Astrocyte (in vitro differentiated cells and primary cell): ENCODE measurements around the gene RNF214. TPM values are rescaled to one million over a fixed set of nuclear protein-coding genes. Genes with fewer than 3 reads are reported as not detected.

Source experiments
- DNase-seq: peaks from one replicate; pipeline ENCODE4 v3.0.0-alpha.2; 2010; ENCODE audit warnings: low read depth
- FAIRE-seq: peaks from 2 replicates; lab custom pipeline; 2011; peaks lifted over from hg19 to GRCh38; lab: Jason Lieb, UNC
- H2AFZ ChIP-seq: 2 replicates; pipeline ENCODE4 v1.6.0; 2012; ENCODE audit warnings: low read depth, low read length, inconsistent platforms
- H3K27ac ChIP-seq: 2 replicates; pipeline ENCODE4 v1.5.1; 2011; ENCODE audit warnings: low read depth, low read length, inconsistent platforms
- H3K27me3 ChIP-seq: 2 replicates; pipeline ENCODE4 v1.6.0; 2011; ENCODE audit warnings: low read length, inconsistent platforms; ENCODE audit not compliant: insufficient read depth
- H3K36me3 ChIP-seq: 2 replicates; pipeline ENCODE4 v1.5.1; 2011; ENCODE audit warnings: low read length, inconsistent platforms; ENCODE audit not compliant: insufficient read depth
- H3K4me1 ChIP-seq: 2 replicates; pipeline ENCODE4 v1.5.1; 2011; ENCODE audit warnings: low read length, inconsistent platforms; ENCODE audit not compliant: insufficient read depth
- H3K4me2 ChIP-seq: 2 replicates; pipeline ENCODE4 v1.6.0; 2012; ENCODE audit warnings: low read length, inconsistent platforms
- H3K4me3 ChIP-seq: 2 replicates; pipeline ENCODE4 v1.5.1; 2011; ENCODE audit warnings: low read depth, mild to moderate bottlenecking, low read length, inconsistent platforms; ENCODE audit not compliant: insufficient read depth
- H3K79me2 ChIP-seq: 2 replicates; pipeline ENCODE4 v1.6.0; 2012; ENCODE audit warnings: mild to moderate bottlenecking, low read length, inconsistent platforms; ENCODE audit not compliant: insufficient read depth
- H3K9ac ChIP-seq: 2 replicates; pipeline ENCODE4 v1.6.0; 2012; ENCODE audit warnings: mild to moderate bottlenecking, low read length, inconsistent platforms
- H3K9me3 ChIP-seq: 2 replicates; pipeline ENCODE4 v1.5.1; 2012; ENCODE audit warnings: low read depth, mild to moderate bottlenecking, low read length, inconsistent platforms; ENCODE audit not compliant: insufficient read depth
- H4K20me1 ChIP-seq: 2 replicates; pipeline ENCODE4 v1.6.0; 2012; ENCODE audit warnings: low read length, inconsistent platforms; ENCODE audit not compliant: insufficient read depth
- H3K27ac Mint-ChIP-seq: one replicate; pipeline ENCODE4 v1.8.0; 2021; ENCODE audit warnings: mild to moderate bottlenecking, mixed read lengths; ENCODE audit not compliant: unreplicated experiment
- H3K27me3 Mint-ChIP-seq: one replicate; pipeline ENCODE4 v1.8.0; 2021; ENCODE audit warnings: low read depth, mixed read lengths; ENCODE audit not compliant: unreplicated experiment
- H3K36me3 Mint-ChIP-seq: one replicate; pipeline ENCODE4 v1.8.0; 2021; ENCODE audit warnings: low read depth, mixed read lengths; ENCODE audit not compliant: unreplicated experiment
- H3K4me1 Mint-ChIP-seq: one replicate; pipeline ENCODE4 v1.8.0; 2021; ENCODE audit warnings: low read depth, mixed read lengths; ENCODE audit not compliant: unreplicated experiment
- H3K4me3 Mint-ChIP-seq: one replicate; pipeline ENCODE4 v1.8.0; 2021; ENCODE audit warnings: mild to moderate bottlenecking, moderate library complexity, mixed read lengths; ENCODE audit not compliant: unreplicated experiment
- H3K9me3 Mint-ChIP-seq: one replicate; pipeline ENCODE4 v1.8.0; 2021; ENCODE audit warnings: mild to moderate bottlenecking, mixed read lengths; ENCODE audit not compliant: unreplicated experiment
- EZH2 ChIP-seq: IDR thresholded peaks from 2 replicates; pipeline ENCODE4 v1.6.1; 2012; ENCODE audit warnings: mild to moderate bottlenecking, low read length, inconsistent platforms; ENCODE audit not compliant: insufficient read depth
- total RNA-seq: library from RNA; stranded (reverse); gene quantifications from 2 replicates; pipeline ENCODE4 v1.2.1, GENCODE V29; 2021
- TF ChIP-seq, protein P1 (sequence below): IDR thresholded peaks from 2 replicates; pipeline ENCODE4 v1.5.1; 2011; ENCODE audit warnings: low read depth, mild to moderate bottlenecking, inconsistent platforms, low read length, moderate library complexity; ENCODE audit not compliant: insufficient read depth

RNF214 gene
- total RNA-seq, 1 donor from 2014 or later = 23.6 TPM

DNA sequence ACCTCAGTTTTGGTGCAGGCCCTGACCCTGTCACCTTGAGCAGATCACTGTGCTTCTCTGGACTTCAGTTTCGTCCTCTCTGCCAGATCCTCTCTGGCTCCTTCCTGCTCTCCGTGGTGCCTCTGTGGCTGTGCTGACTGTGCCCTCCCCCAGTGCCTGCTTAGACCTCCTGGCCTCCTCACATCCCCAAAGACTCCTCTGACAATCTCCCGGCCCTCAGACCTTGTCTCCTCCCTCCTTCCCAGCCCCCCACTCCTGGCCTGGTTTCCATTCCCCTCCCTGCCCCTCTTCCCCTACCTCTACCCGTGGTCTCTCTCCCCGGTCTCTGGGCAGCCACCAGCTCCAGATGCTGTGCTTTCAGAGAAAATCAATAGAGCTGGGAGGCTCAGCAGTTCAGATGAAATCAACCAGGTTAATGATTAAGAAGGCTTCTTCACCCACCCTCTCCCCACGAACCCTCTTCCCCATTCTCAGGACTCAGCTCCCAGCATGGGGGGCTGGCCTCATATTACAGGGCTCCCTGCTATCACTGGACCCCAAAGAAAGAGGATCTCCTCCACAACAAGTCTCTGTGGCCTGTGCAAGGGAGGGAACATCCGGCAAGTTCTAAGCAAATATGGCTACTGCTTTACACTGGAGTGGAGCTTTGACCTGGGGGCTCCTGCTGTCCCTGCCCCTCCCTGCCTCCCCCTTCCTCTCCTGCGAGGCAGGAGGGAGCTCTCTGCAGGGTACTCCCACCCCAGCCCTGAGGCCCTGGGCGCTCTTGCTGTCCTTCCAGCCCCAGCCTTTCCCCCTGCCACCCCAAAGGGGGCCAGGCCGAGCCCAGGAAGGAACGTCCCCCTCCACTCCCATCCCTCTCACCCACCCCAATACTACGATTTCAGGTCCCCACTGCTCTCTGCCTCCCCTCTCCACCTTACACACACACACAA lies 67.1 kb downstream of the RNF214 start:
- H3K9me3 ChIP-seq = no peaks in the 10 kb centered on the region
- peaks cover 15% of the 10 kb centered on the region for H3K4me1 ChIP-seq
- Mint-ChIP-seq H3K4me3 (peak overlapping the region; percentile 45), H3K27me3 (no peaks in the 10 kb centered on the region), H3K36me3 (peaks cover 18% of the 10 kb centered on the region), H3K27ac (peak overlapping the region; percentile 62), H3K9me3 (peaks cover 2% of the 10 kb centered on the region), H3K4me1 (peaks cover 23% of the 10 kb centered on the region)
- peak overlapping the region; percentile 72 for H3K4me2 ChIP-seq
- no peaks in the 10 kb centered on the region for H3K79me2 ChIP-seq
- H3K36me3 ChIP-seq = no peaks in the 10 kb centered on the region
- no peak overlapping the region for H3K4me3 ChIP-seq
- H3K9ac ChIP-seq = peak overlapping the region; percentile 62
- H2AFZ ChIP-seq = no peak overlapping the region
- no peak for TF ChIP-seq EZH2
- TF ChIP-seq, protein P1, sequence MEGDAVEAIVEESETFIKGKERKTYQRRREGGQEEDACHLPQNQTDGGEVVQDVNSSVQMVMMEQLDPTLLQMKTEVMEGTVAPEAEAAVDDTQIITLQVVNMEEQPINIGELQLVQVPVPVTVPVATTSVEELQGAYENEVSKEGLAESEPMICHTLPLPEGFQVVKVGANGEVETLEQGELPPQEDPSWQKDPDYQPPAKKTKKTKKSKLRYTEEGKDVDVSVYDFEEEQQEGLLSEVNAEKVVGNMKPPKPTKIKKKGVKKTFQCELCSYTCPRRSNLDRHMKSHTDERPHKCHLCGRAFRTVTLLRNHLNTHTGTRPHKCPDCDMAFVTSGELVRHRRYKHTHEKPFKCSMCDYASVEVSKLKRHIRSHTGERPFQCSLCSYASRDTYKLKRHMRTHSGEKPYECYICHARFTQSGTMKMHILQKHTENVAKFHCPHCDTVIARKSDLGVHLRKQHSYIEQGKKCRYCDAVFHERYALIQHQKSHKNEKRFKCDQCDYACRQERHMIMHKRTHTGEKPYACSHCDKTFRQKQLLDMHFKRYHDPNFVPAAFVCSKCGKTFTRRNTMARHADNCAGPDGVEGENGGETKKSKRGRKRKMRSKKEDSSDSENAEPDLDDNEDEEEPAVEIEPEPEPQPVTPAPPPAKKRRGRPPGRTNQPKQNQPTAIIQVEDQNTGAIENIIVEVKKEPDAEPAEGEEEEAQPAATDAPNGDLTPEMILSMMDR = no peak
- H4K20me1 ChIP-seq = peaks cover 46% of the 10 kb centered on the region
- DNase-seq = no peak
- FAIRE-seq = no peak
- no peaks in the 10 kb centered on the region for H3K27me3 ChIP-seq
- no peak overlapping the region for H3K27ac ChIP-seq

DNA sequence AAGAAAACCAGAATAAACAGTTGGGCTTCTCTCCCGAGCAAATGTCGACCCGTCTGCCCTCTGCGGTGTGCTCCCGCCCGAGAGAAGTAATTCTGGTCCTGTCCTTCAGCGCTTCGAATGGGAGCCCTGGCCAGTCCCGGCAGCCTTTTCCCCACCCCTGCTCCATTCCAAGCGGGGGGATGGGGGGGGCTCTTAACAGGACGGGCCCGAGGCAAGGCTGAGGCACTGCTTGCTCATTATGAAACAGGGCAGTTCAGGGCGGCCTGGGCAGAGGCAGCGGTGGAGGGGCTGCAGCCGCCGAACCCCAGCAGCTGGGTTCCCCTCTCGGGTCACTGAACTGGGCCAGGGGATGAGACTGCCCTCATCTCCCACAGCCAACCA lies 67.8 kb downstream of the RNF214 start:
- H4K20me1 ChIP-seq = peaks cover 46% of the 10 kb centered on the region
- Mint-ChIP-seq H3K4me1 (peaks cover 23% of the 10 kb centered on the region), H3K9me3 (peaks cover 2% of the 10 kb centered on the region), H3K27ac (peak overlapping the region; percentile 62), H3K36me3 (peaks cover 14% of the 10 kb centered on the region), H3K27me3 (no peaks in the 10 kb centered on the region), H3K4me3 (no peak overlapping the region)
- no peaks in the 10 kb centered on the region for H3K27me3 ChIP-seq
- H3K9ac ChIP-seq = peak overlapping the region; percentile 62
- peaks cover 15% of the 10 kb centered on the region for H3K4me1 ChIP-seq
- FAIRE-seq (no peak), DNase-seq (peak; percentile 52)
- TF ChIP-seq EZH2 = no peak
- TF ChIP-seq, protein P1 = no peak
- H3K9me3 ChIP-seq = no peaks in the 10 kb centered on the region
- no peaks in the 10 kb centered on the region for H3K36me3 ChIP-seq
- H3K4me3 ChIP-seq = no peak overlapping the region
- H2AFZ ChIP-seq = no peak overlapping the region
- H3K4me2 ChIP-seq = peak overlapping the region; percentile 72
- H3K79me2 ChIP-seq = no peaks in the 10 kb centered on the region
- no peak overlapping the region for H3K27ac ChIP-seq

DNA sequence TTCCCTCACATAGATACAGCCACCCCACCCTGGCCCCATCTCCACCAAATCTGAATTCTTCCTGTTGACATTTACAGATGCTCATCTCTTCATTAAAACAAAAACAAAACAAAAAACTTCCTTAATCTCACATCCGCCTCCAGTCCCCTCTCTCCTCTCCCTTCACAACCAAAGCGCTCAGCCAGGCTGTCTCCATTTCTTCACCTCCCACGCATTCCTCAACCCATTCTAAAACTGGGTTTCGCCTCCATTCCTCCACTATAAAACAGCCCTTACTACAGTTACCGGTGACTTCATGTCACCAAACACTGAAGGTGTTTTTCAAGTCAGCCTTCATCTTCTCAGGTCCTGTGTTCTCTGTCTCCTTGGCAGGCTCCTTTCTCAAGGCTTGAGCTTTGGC lies 68.3 kb downstream of the RNF214 start:
- peaks cover 46% of the 10 kb centered on the region for H4K20me1 ChIP-seq
- H3K27ac ChIP-seq = no peak overlapping the region
- no peak overlapping the region for H3K4me3 ChIP-seq
- H3K9me3 ChIP-seq = no peaks in the 10 kb centered on the region
- peaks cover 15% of the 10 kb centered on the region for H3K4me1 ChIP-seq
- peak overlapping the region; percentile 62 for H3K9ac ChIP-seq
- H3K27me3 Mint-ChIP-seq = no peaks in the 10 kb centered on the region
- no peak overlapping the region for H2AFZ ChIP-seq
- TF ChIP-seq, protein P1 = no peak
- TF ChIP-seq EZH2 = no peak
- FAIRE-seq (no peak), DNase-seq (no peak)
- peaks cover 2% of the 10 kb centered on the region for H3K9me3 Mint-ChIP-seq
- no peak overlapping the region for H3K27ac Mint-ChIP-seq
- H3K4me2 ChIP-seq = peak overlapping the region; percentile 72
- peaks cover 20% of the 10 kb centered on the region for H3K4me1 Mint-ChIP-seq
- H3K27me3 ChIP-seq = no peaks in the 10 kb centered on the region
- H3K79me2 ChIP-seq = no peaks in the 10 kb centered on the region
- peaks cover 13% of the 10 kb centered on the region for H3K36me3 Mint-ChIP-seq
- H3K36me3 ChIP-seq = no peaks in the 10 kb centered on the region
- no peak overlapping the region for H3K4me3 Mint-ChIP-seq
